HCT116 (cell line): ENCODE measurements around the gene METTL2A. TPM values are rescaled to one million over a fixed set of nuclear protein-coding genes. Genes with fewer than 3 reads are reported as not detected.

Experiments
- ATAC-seq: fragments of 200-7000 bp; cut with Tn5 transposase; 2 replicates; pipeline ENCODE4 v1.9.1; 2020; ENCODE audit warnings: mild to moderate bottlenecking, moderate library complexity
- BruUV-seq: library from RNA; stranded (reverse); fragments of 400-500 nt; replicated peaks from 2 replicates; lab custom pipeline; 2021; lab: Mats Ljungman, UMichigan
- CTCF ChIA-PET: fragments of 300-600 bp; sonication (Branson Sonifier 250); formaldehyde crosslinking; loops from one replicate; lab custom pipeline; 2021; ENCODE audit warnings: antibody characterized with exemption; lab: Charles Lee
- POLR2A ChIA-PET: fragments of 300-600, 350-600 bp; sonication (Branson Sonifier 250); formaldehyde crosslinking; loops from one replicate; lab custom pipeline; 2021; ENCODE audit warnings: antibody characterized with exemption; lab: Charles Lee
- RAD21 ChIA-PET, 2 experiments: fragments of 300-600 bp; sonication (Branson Sonifier 250); formaldehyde crosslinking; loops; one replicate each; lab custom pipeline; 2023; ENCODE audit warnings: low total read pairs in 2 of 2; ENCODE audit not compliant: uncharacterized antibody in 2 of 2, unreplicated experiment in 2 of 2, low non-redundant PET in 1 of 2; lab: Charles Lee
- DNase-seq: peaks from one replicate; pipeline ENCODE4 v3.0.0-alpha.2; 2010; ENCODE audit warnings: low read depth, low spot score
- H2AFZ ChIP-seq: fragments of 200-600 bp; shearing (Covaris generic), sonication (generic); 2 replicates; pipeline ENCODE4 v1.6.1; 2017; ENCODE audit warnings: low read depth, mixed run types, mixed read lengths, antibody characterized with exemption, low read length; ENCODE audit not compliant: poor library complexity, severe bottlenecking
- H3K27ac ChIP-seq: 2 replicates; pipeline ENCODE4 v1.5.1; 2012; ENCODE audit warnings: low read depth, low read length
- H3K27me3 ChIP-seq: fragments of 200-600 bp; sonication (generic); 2 replicates; pipeline ENCODE4 v1.6.1; 2016; ENCODE audit warnings: mixed run types, low read length, mixed read lengths; ENCODE audit not compliant: insufficient read depth
- H3K36me3 ChIP-seq, 2 experiments: fragments of 200-500 bp in 1 of 2; fragments of 200-600 bp in 1 of 2; sonication (Bioruptor generic) in 1 of 2; sonication (generic) in 1 of 2; 2 replicates each; pipeline versions ENCODE4 v1.5.1 to v1.6.1; 2014 to 2016; ENCODE audit warnings: low read length in 2 of 2, inconsistent platforms in 1 of 2, mixed read lengths in 1 of 2, mixed run types in 1 of 2; ENCODE audit not compliant: insufficient read depth in 2 of 2, control insufficient read depth in 1 of 2
- H3K4me1 ChIP-seq, 2 experiments: fragments of 200-600 bp in 1 of 2; sonication (generic) in 1 of 2; 2 replicates each; pipeline versions ENCODE4 v1.5.1 to v1.6.1; 2012 to 2017; ENCODE audit warnings: low read length in 2 of 2, inconsistent platforms in 1 of 2, mild to moderate bottlenecking in 1 of 2, mixed read lengths in 1 of 2, mixed run types in 1 of 2, moderate library complexity in 1 of 2; ENCODE audit not compliant: insufficient read depth in 2 of 2, control insufficient read depth in 1 of 2
- H3K4me2 ChIP-seq: fragments of 200-600 bp; sonication (generic); 2 replicates; pipeline ENCODE4 v1.6.1; 2017; ENCODE audit warnings: mixed run types, low read length, mixed read lengths
- H3K4me3 ChIP-seq, 2 experiments: fragments of 200-600 bp in 1 of 2; sonication (generic) in 1 of 2; replicated peaks in 1 of 2; 2 replicates each; pipeline ENCODE4 v1.5.1; 2011 to 2016; ENCODE audit warnings: low read length in 2 of 2, control low read depth in 1 of 2, low read depth in 1 of 2, mild to moderate bottlenecking in 1 of 2, mixed read lengths in 1 of 2, mixed run types in 1 of 2
- H3K79me2 ChIP-seq: fragments of 200-600 bp; sonication (generic); 2 replicates; pipeline ENCODE4 v1.6.1; 2017; ENCODE audit warnings: mild to moderate bottlenecking, mixed run types, low read length, moderate library complexity, mixed read lengths; ENCODE audit not compliant: insufficient read depth
- H3K9ac ChIP-seq: fragments of 200-600 bp; sonication (generic); 2 replicates; pipeline ENCODE4 v1.6.1; 2016; ENCODE audit warnings: low read length, mixed read lengths
- H3K9me2 ChIP-seq: fragments of 200-600 bp; sonication (generic), shearing (Covaris generic); 2 replicates; pipeline ENCODE4 v1.6.1; 2017; ENCODE audit warnings: mixed run types, mild to moderate bottlenecking, moderate library complexity; ENCODE audit not compliant: insufficient read depth
- H3K9me3 ChIP-seq, 2 experiments: fragments of 200-500 bp in 1 of 2; fragments of 200-600 bp in 1 of 2; sonication (Bioruptor generic) in 1 of 2; sonication (generic) in 1 of 2; 2 replicates each; pipeline ENCODE4 v1.6.1; 2014 to 2017; ENCODE audit warnings: low read length in 2 of 2, mixed read lengths in 2 of 2, inconsistent platforms in 1 of 2, low read depth in 1 of 2, mild to moderate bottlenecking in 1 of 2, mixed run types in 1 of 2, moderate library complexity in 1 of 2; ENCODE audit not compliant: control insufficient read depth in 1 of 2, insufficient read depth in 1 of 2
- H4K20me1 ChIP-seq: fragments of 200-600 bp; sonication (generic), shearing (Covaris generic); 2 replicates; pipeline ENCODE4 v1.6.1; 2017; ENCODE audit warnings: mixed run types, mild to moderate bottlenecking, moderate library complexity; ENCODE audit not compliant: insufficient read depth
- ELF1 ChIP-seq: IDR thresholded peaks from 2 replicates; pipeline ENCODE4 v1.6.1; 2012; ENCODE audit warnings: low read depth, borderline replicate concordance
- EZH2phosphoT487 ChIP-seq: fragments of 200-600 bp; IDR thresholded peaks from 2 replicates; pipeline ENCODE4 v1.6.1; 2018; ENCODE audit warnings: antibody characterized with exemption, borderline replicate concordance
- JUND ChIP-seq: IDR thresholded peaks from 2 replicates; pipeline ENCODE4 v1.6.1; 2012
- REST ChIP-seq: IDR thresholded peaks from 2 replicates; pipeline ENCODE4 v1.6.1; 2012; ENCODE audit warnings: low read depth
- SP1 ChIP-seq: IDR thresholded peaks from 2 replicates; pipeline ENCODE4 v1.6.1; 2012; ENCODE audit warnings: low read depth
- SRF ChIP-seq: IDR thresholded peaks from 2 replicates; pipeline ENCODE4 v1.6.1; 2012; ENCODE audit warnings: low read depth
- ZBTB33 ChIP-seq: IDR thresholded peaks from 2 replicates; pipeline ENCODE4 v1.6.1; 2011; ENCODE audit warnings: mild to moderate bottlenecking, low read length, moderate library complexity; ENCODE audit not compliant: insufficient replicate concordance; ENCODE audit errors: extremely low read depth
- intact Hi-C: fragments of 100-400 bp; cut with micrococcal nuclease; formaldehyde crosslinking; loops from 2 replicates; pipeline ENCODE4 v1.10.0; 2022
- total RNA-seq: library from RNA; stranded (reverse); gene quantifications from one replicate; pipeline ENCODE4 v1.2.1, GENCODE V29; 2021; ENCODE audit not compliant: unreplicated experiment

The METTL2A gene
- total RNA-seq, 1 experiment from 2014 or later = 50.3 TPM

- no peak for TF ChIP-seq SRF
- TF ChIP-seq ELF1 = no peak
- TF ChIP-seq REST = no peak
- TF ChIP-seq ZBTB33 = no peak
- no peak for TF ChIP-seq EZH2phosphoT487
- TF ChIP-seq JUND = no peak
- TF ChIP-seq SP1 = no peak
- no peak within 1 kb of the TSS for H2AFZ ChIP-seq
- no peaks in the 10 kb centered on the region for H3K36me3 ChIP-seq
- ATAC-seq = no peak
- no peak within 1 kb of the TSS for H3K9ac ChIP-seq
- H3K4me3 ChIP-seq = no peak within 1 kb of the TSS
- no peaks in the 10 kb centered on the region for H3K79me2 ChIP-seq
- H3K27ac ChIP-seq = no peak within 1 kb of the TSS
- no peaks in the 10 kb centered on the region for H3K27me3 ChIP-seq
- ChIA-PET RAD21 (no interaction called here), CTCF (no interaction called here), POLR2A (no interaction called here)
- no peak for DNase-seq
- no peaks in the 10 kb centered on the region for H4K20me1 ChIP-seq
- H3K4me2 ChIP-seq = no peak within 1 kb of the TSS
- H3K9me3 ChIP-seq = no peaks in the 10 kb centered on the region
- no TSS peak for BruUV-seq
- H3K4me1 ChIP-seq = no peaks in the 10 kb centered on the region
- no peaks in the 10 kb centered on the region for H3K9me2 ChIP-seq
- intact Hi-C loops = no loop called here
Measured at GRCh38 chr17:62380253-62380652, 43.4 kb upstream of the METTL2A start, which contains the start of gene EFCAB3. TSS of gene EFCAB3 (plus strand) at chr17:62380553. CDS start at chr17:62382980, 2,427 bp downstream.
